OCI-LY7 (cell line): ENCODE results near the gene DIS3. TPM values are rescaled to one million over a fixed set of nuclear protein-coding genes. Genes with fewer than 3 reads are reported as not detected.

Experiments
- BruUV-seq: library from RNA; stranded (reverse); fragments of 400-500 nt; replicated peaks from 2 replicates; lab custom pipeline; 2021; lab: Mats Ljungman, UMichigan
- CTCF ChIA-PET: fragments of 300-600 bp; sonication (Branson Sonifier 250); formaldehyde crosslinking; loops from one replicate; lab custom pipeline; 2022; ENCODE audit warnings: antibody characterized with exemption; ENCODE audit not compliant: unreplicated experiment; lab: Charles Lee
- POLR2A ChIA-PET: fragments of 300-600 bp; sonication (Branson Sonifier 250); formaldehyde crosslinking; loops from one replicate; lab custom pipeline; 2022; ENCODE audit warnings: antibody characterized with exemption; lab: Charles Lee
- DNase-seq: peaks from one replicate; pipeline ENCODE4 v3.0.0-alpha.2; 2015; ENCODE audit warnings: low spot score
- H2AFZ ChIP-seq: fragments of 200-600 bp; sonication (generic), shearing (Covaris generic); 2 replicates; pipeline ENCODE4 v1.6.1; 2014; ENCODE audit warnings: mild to moderate bottlenecking, antibody characterized with exemption, low read length, moderate library complexity
- H3K27ac ChIP-seq: fragments of 200-600 bp; sonication (generic); 2 replicates; pipeline ENCODE4 v1.5.1; 2014; ENCODE audit warnings: mixed run types, low read depth, mild to moderate bottlenecking, moderate library complexity, low read length, inconsistent platforms; ENCODE audit not compliant: poor library complexity, severe bottlenecking
- H3K36me3 ChIP-seq: fragments of 200-600 bp; sonication (generic); 2 replicates; pipeline ENCODE4 v1.6.1; 2014; ENCODE audit warnings: mild to moderate bottlenecking, antibody characterized with exemption, low read length, moderate library complexity, mixed read lengths; ENCODE audit not compliant: insufficient read depth
- H3K4me1 ChIP-seq: fragments of 200-600 bp; sonication (generic); 2 replicates; pipeline ENCODE4 v1.5.1; 2014; ENCODE audit warnings: mild to moderate bottlenecking, low read length; ENCODE audit not compliant: insufficient read depth, poor library complexity, severe bottlenecking
- H3K4me2 ChIP-seq: fragments of 200-600 bp; sonication (generic); 2 replicates; pipeline ENCODE4 v1.6.1; 2014; ENCODE audit warnings: mild to moderate bottlenecking, low read length
- H3K4me3 ChIP-seq: fragments of 200-600 bp; sonication (generic); 2 replicates; pipeline ENCODE4 v1.5.1; 2014; ENCODE audit warnings: mild to moderate bottlenecking, low read depth, low read length; ENCODE audit not compliant: poor library complexity, severe bottlenecking
- H3K79me2 ChIP-seq: fragments of 200-600 bp; sonication (generic); 2 replicates; pipeline ENCODE4 v1.6.1; 2016; ENCODE audit warnings: low read depth, mild to moderate bottlenecking, low read length, moderate library complexity, mixed read lengths; ENCODE audit not compliant: insufficient read depth
- H3K9me2 ChIP-seq: fragments of 200-600 bp; sonication (generic); 2 replicates; pipeline ENCODE4 v1.6.1; 2016; ENCODE audit warnings: mild to moderate bottlenecking, low read length, mixed read lengths; ENCODE audit not compliant: insufficient read depth
- H3K9me3 ChIP-seq: fragments of 200-600 bp; sonication (generic); 2 replicates; pipeline ENCODE4 v1.6.1; 2014; ENCODE audit warnings: mild to moderate bottlenecking, mixed run types, low read length, mixed read lengths
- H4K20me1 ChIP-seq: fragments of 200-600 bp; sonication (generic); 2 replicates; pipeline ENCODE4 v1.6.1; 2014; ENCODE audit warnings: mild to moderate bottlenecking, antibody characterized with exemption, low read length, moderate library complexity, mixed read lengths; ENCODE audit not compliant: insufficient read depth
- EZH2phosphoT487 ChIP-seq: fragments of 200-600 bp; sonication (generic); IDR thresholded peaks from 2 replicates; pipeline ENCODE4 v1.6.1; 2018; ENCODE audit warnings: low read depth, borderline replicate concordance, mild to moderate bottlenecking, mixed run types, antibody characterized with exemption, low read length, moderate library complexity, mixed read lengths
- intact Hi-C: fragments of 100-400 bp; cut with micrococcal nuclease; formaldehyde crosslinking; loops from one replicate; pipeline ENCODE4 v1.10.0; 2022; ENCODE audit not compliant: unreplicated experiment
- total RNA-seq, 2 experiments: library from RNA; depleted of rRNA in 1 of 2; stranded (reverse); fragments of >200 nt in 1 of 2; shearing (Covaris generic) in 1 of 2; gene quantifications; 2 replicates each; pipeline ENCODE4 v1.2.3, GENCODE V29; 2014 to 2022
- TF ChIP-seq, protein P1 (sequence below): fragments of 200-600 bp; sonication (generic); conservative IDR thresholded peaks from 2 replicates; pipeline ENCODE4 v1.5.1; 2014; ENCODE audit warnings: mild to moderate bottlenecking, antibody characterized with exemption, low read length, moderate library complexity, mixed read lengths

The DIS3 gene
- total RNA-seq, 2 experiments from 2014 or later, result 30.6 to 44.3 TPM

DNA sequence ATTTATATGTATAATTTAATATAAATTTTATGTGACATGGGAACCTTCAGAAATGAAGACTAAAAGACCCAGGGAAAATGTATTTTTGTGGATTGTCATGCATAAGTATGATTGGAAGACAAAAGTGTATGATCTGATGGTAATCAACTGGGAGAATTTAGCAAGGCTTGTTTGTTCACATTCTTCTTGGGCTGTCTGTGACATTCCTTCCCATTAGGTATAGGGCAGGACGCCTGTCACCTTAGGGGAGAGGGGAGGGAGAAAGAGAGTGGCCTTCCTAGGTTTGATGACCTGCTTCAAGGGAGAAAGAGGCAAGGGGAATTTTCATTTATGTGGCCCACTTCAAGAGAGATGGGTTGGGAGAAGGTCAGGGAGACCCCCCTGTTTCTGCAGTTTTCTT is 22.6 kb upstream of the DIS3 start:
- H2AFZ ChIP-seq, result no peak overlapping the region
- H3K27ac ChIP-seq, result no peak overlapping the region
- ChIA-PET POLR2A (no interaction called here), CTCF (no interaction called here)
- no peak overlapping the region for H3K4me3 ChIP-seq
- no peak for TF ChIP-seq EZH2phosphoT487
- TF ChIP-seq, protein P1, sequence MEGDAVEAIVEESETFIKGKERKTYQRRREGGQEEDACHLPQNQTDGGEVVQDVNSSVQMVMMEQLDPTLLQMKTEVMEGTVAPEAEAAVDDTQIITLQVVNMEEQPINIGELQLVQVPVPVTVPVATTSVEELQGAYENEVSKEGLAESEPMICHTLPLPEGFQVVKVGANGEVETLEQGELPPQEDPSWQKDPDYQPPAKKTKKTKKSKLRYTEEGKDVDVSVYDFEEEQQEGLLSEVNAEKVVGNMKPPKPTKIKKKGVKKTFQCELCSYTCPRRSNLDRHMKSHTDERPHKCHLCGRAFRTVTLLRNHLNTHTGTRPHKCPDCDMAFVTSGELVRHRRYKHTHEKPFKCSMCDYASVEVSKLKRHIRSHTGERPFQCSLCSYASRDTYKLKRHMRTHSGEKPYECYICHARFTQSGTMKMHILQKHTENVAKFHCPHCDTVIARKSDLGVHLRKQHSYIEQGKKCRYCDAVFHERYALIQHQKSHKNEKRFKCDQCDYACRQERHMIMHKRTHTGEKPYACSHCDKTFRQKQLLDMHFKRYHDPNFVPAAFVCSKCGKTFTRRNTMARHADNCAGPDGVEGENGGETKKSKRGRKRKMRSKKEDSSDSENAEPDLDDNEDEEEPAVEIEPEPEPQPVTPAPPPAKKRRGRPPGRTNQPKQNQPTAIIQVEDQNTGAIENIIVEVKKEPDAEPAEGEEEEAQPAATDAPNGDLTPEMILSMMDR, result no peak
- H3K79me2 ChIP-seq, result no peaks in the 10 kb centered on the region
- no peaks in the 10 kb centered on the region for H3K9me3 ChIP-seq
- intact Hi-C loops, result no loop called here
- H3K4me1 ChIP-seq, result no peaks in the 10 kb centered on the region
- no peaks in the 10 kb centered on the region; the same call in 1 of the 2 replicates for H4K20me1 ChIP-seq
- DNase-seq, result no peak
- no TSS peak for BruUV-seq
- peaks cover 71% of the 10 kb centered on the region for H3K36me3 ChIP-seq
- H3K9me2 ChIP-seq, result no peaks in the 10 kb centered on the region
- no peak overlapping the region for H3K4me2 ChIP-seq

DNA sequence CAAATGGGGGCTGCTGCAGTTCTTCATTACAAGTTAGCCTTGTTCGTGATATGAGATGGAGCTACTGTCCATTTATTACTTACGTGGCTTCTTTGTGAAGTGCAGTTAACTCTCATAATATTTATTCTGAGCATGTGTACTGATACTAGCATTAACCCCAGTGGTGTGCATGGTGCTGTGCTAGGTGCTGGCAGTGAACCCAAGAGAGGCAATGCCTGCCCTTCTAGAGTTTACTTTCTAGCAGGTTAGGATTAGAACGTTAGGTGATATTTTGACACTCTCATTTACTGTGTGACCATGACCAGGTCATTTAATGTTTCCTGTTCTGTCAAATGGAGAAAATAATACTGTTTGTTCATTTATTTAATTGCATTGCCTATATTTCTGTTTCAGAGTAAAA is 17.1 kb upstream of the DIS3 start:
- Histone ChIP-seq H3K27ac (no peak overlapping the region), H3K4me3 (no peak overlapping the region), H3K36me3 (peaks cover 82% of the 10 kb centered on the region), H3K79me2 (no peaks in the 10 kb centered on the region), H4K20me1 (no peaks in the 10 kb centered on the region), H2AFZ (no peak overlapping the region), H3K9me2 (no peaks in the 10 kb centered on the region), H3K9me3 (peaks cover 5% of the 10 kb centered on the region; the same call in 1 of the 2 replicates), H3K4me1 (no peaks in the 10 kb centered on the region), H3K4me2 (no peak overlapping the region)
- TF ChIP-seq, protein P1, result no peak
- no peak for TF ChIP-seq EZH2phosphoT487
- ChIA-PET POLR2A (interaction anchor here (0.6 to 1.1 kb wide), 3 partner anchors 13 to 377 kb away, joined by 3 to 6 read pairs (median 4); no protein-coding TSS in a partner anchor), CTCF (no interaction called here)
- DNase-seq, result no peak
- intact Hi-C loops, result no loop called here
- no TSS peak for BruUV-seq

DNA sequence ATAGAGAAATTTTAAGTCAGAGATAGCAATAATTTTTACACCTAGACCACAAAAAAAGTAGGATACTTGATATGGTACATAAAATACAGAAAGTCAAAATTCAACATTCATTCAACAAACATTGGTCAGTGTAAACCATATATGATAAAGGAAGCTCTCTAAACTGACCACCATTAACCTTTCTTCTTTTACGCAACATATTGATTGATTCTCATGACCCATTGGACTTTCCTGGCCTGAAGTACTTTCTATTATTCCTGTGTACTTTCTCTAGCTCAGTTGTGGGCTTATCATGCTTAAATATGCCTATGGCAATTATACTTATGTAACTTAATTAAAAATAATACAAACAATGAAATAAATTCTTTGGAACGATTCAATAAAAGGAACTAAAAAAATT is 10.9 kb upstream of the DIS3 start:
- no peak overlapping the region for H3K27ac ChIP-seq
- no peak overlapping the region for H2AFZ ChIP-seq
- H3K4me3 ChIP-seq, result no peak overlapping the region
- CTCF ChIA-PET, result interaction anchor here (1.0 kb wide), 1 partner anchor 64 kb away, joined by 3 read pairs; no protein-coding TSS in a partner anchor
- H3K79me2 ChIP-seq, result peaks cover 20% of the 10 kb centered on the region
- H3K36me3 ChIP-seq, result peaks cover 84% of the 10 kb centered on the region
- no peaks in the 10 kb centered on the region for H3K9me2 ChIP-seq
- no peaks in the 10 kb centered on the region for H4K20me1 ChIP-seq
- POLR2A ChIA-PET, result interaction anchor here (0.6 to 0.8 kb wide), 3 partner anchors 27 to 233 kb away, joined by 3 to 7 read pairs (median 5); no protein-coding TSS in a partner anchor
- intact Hi-C loops, result no loop called here
- BruUV-seq, result no TSS peak
- TF ChIP-seq, protein P1, result no peak
- TF ChIP-seq EZH2phosphoT487, result no peak
- no peak for DNase-seq
- H3K9me3 ChIP-seq, result peaks cover 12% of the 10 kb centered on the region; the same call in 1 of the 2 replicates
- no peaks in the 10 kb centered on the region for H3K4me1 ChIP-seq
- no peak overlapping the region for H3K4me2 ChIP-seq
